H1 (cell line): ENCODE results near the gene RALGAPA1. TPM values are rescaled to one million over a fixed set of nuclear protein-coding genes. Genes with fewer than 3 reads are reported as not detected.

Experiments used
- CTCF ChIA-PET: fragments of 300-600 bp; sonication (Branson Sonifier 250); formaldehyde crosslinking; loops from one replicate; lab custom pipeline; 2021; ENCODE audit not compliant: partially characterized antibody; lab: Charles Lee
- POLR2A ChIA-PET: fragments of 300-600 bp; sonication (Branson Sonifier 250); formaldehyde crosslinking; loops from one replicate; lab custom pipeline; 2021; ENCODE audit warnings: inconsistent platforms; ENCODE audit not compliant: partially characterized antibody; lab: Charles Lee
- DNase-seq, 2 experiments: peaks; one replicate each; pipeline versions ENCODE4 v3.0.0 to v3.0.0-alpha.2; 2010 to 2022; ENCODE audit warnings: low spot score in 2 of 2, low read depth in 1 of 2, mixed read lengths in 1 of 2
- FAIRE-seq: peaks from 2 replicates; lab custom pipeline; 2011; peaks lifted over from hg19 to GRCh38; lab: Jason Lieb, UNC
- H2AFZ ChIP-seq: 2 replicates; pipeline ENCODE4 v1.8.1; 2012; ENCODE audit warnings: low read length, inconsistent platforms
- H2AK5ac ChIP-seq: 2 replicates; pipeline ENCODE4 v1.6.1; 2013; ENCODE audit warnings: low read depth, low read length
- H2BK120ac ChIP-seq: replicated peaks from 2 replicates; pipeline ENCODE3; 2013; ENCODE audit warnings: low read depth, low read length, inconsistent platforms
- H2BK12ac ChIP-seq: 2 replicates; pipeline ENCODE4 v1.6.1; 2013; ENCODE audit warnings: low read depth, low read length
- H2BK15ac ChIP-seq: 2 replicates; pipeline ENCODE4 v1.6.1; 2013; ENCODE audit warnings: low read length
- H2BK20ac ChIP-seq: 2 replicates; pipeline ENCODE4 v1.6.1; 2013; ENCODE audit warnings: low read length
- H2BK5ac ChIP-seq: 2 replicates; pipeline ENCODE4 v1.6.1; 2013; ENCODE audit warnings: low read depth, low read length
- H3K14ac ChIP-seq: 2 replicates; pipeline ENCODE4 v1.6.1; 2013; ENCODE audit warnings: inconsistent platforms; ENCODE audit not compliant: insufficient read length
- H3K18ac ChIP-seq: 2 replicates; pipeline ENCODE4 v1.6.1; 2013; ENCODE audit warnings: low read length; ENCODE audit errors: extremely low read depth
- H3K23ac ChIP-seq: 2 replicates; pipeline ENCODE4 v1.6.1; 2013; ENCODE audit warnings: inconsistent platforms; ENCODE audit not compliant: insufficient read length
- H3K23me2 ChIP-seq: 2 replicates; pipeline ENCODE4 v1.6.1; 2013; ENCODE audit warnings: low read depth, low read length
- H3K27ac ChIP-seq: 2 replicates; pipeline ENCODE4 v1.6.1; 2011; ENCODE audit warnings: low read depth, low read length, inconsistent platforms
- H3K27me3 ChIP-seq, 4 experiments: replicated peaks in 1 of 4; 1 replicate in 1 of 4; 2 replicates in 3 of 4; pipeline versions ENCODE4 v1.6.1 to v1.8.1; 2011 to 2013; ENCODE audit warnings: low read length in 3 of 4, mild to moderate bottlenecking in 3 of 4, inconsistent platforms in 2 of 4, mixed read lengths in 2 of 4, moderate library complexity in 1 of 4; ENCODE audit not compliant: control insufficient read depth in 3 of 4, insufficient read depth in 3 of 4; ENCODE audit errors: extremely low read depth in 1 of 4
- H3K36me3 ChIP-seq, 4 experiments: 2 replicates each; pipeline versions ENCODE4 v1.6.1 to v1.8.1; 2011 to 2013; ENCODE audit warnings: mild to moderate bottlenecking in 4 of 4, low read length in 3 of 4, moderate library complexity in 2 of 4, control low read depth in 1 of 4, inconsistent platforms in 1 of 4; ENCODE audit not compliant: insufficient read depth in 4 of 4, control insufficient read depth in 2 of 4
- H3K4ac ChIP-seq: replicated peaks from 2 replicates; pipeline ENCODE3; 2013; ENCODE audit warnings: low read length, low read depth, mixed read lengths, inconsistent platforms; ENCODE audit not compliant: insufficient read length
- H3K4me1 ChIP-seq, 4 experiments: replicated peaks in 1 of 4; 1 replicate in 1 of 4; 2 replicates in 3 of 4; pipeline versions ENCODE4 v1.6.1 to v1.8.1; 2011 to 2013; ENCODE audit warnings: low read length in 3 of 4, inconsistent platforms in 2 of 4, mixed read lengths in 1 of 4; ENCODE audit not compliant: insufficient read depth in 4 of 4, control insufficient read depth in 3 of 4
- H3K4me2 ChIP-seq, 2 experiments: 2 replicates each; pipeline versions ENCODE4 v1.6.1 to v1.8.1; 2011 to 2013; ENCODE audit warnings: low read depth in 2 of 2, low read length in 2 of 2, control low read depth in 1 of 2, inconsistent platforms in 1 of 2, mild to moderate bottlenecking in 1 of 2; ENCODE audit not compliant: insufficient read depth in 1 of 2
- H3K4me3 ChIP-seq, 4 experiments: fragments of 200-600, 300-600 bp in 1 of 4; sonication (generic), shearing (Covaris generic), sonication (Bioruptor Twin) in 1 of 4; 2 replicates each; pipeline versions ENCODE4 v1.5.1 to v1.8.1; 2011 to 2016; ENCODE audit warnings: low read length in 4 of 4, low read depth in 3 of 4, control low read depth in 2 of 4, inconsistent platforms in 2 of 4, mild to moderate bottlenecking in 2 of 4, mixed read lengths in 1 of 4, moderate library complexity in 1 of 4; ENCODE audit not compliant: insufficient read depth in 2 of 4; ENCODE audit errors: extremely low read depth in 1 of 4
- H3K56ac ChIP-seq: replicated peaks from 2 replicates; pipeline ENCODE3; 2013; ENCODE audit warnings: low read depth, mild to moderate bottlenecking, mixed read lengths, low read length, inconsistent platforms; ENCODE audit not compliant: insufficient read length
- H3K79me1 ChIP-seq: 2 replicates; pipeline ENCODE4 v1.6.1; 2013; ENCODE audit warnings: low read depth, low read length, control low read depth
- H3K79me2 ChIP-seq, 2 experiments: 2 replicates each; pipeline versions ENCODE4 v1.6.1 to v1.8.1; 2012 to 2013; ENCODE audit warnings: low read length in 2 of 2, mild to moderate bottlenecking in 2 of 2, inconsistent platforms in 1 of 2; ENCODE audit not compliant: insufficient read depth in 2 of 2, control insufficient read depth in 1 of 2
- H3K9ac ChIP-seq, 4 experiments: replicated peaks in 1 of 4; 1 replicate in 1 of 4; 2 replicates in 3 of 4; pipeline versions ENCODE4 v1.6.1 to v1.8.1; 2011 to 2013; ENCODE audit warnings: low read depth in 3 of 4, low read length in 3 of 4, control low read depth in 2 of 4, mild to moderate bottlenecking in 2 of 4, moderate library complexity in 2 of 4, inconsistent platforms in 1 of 4; ENCODE audit errors: extremely low read depth in 1 of 4
- H3K9me3 ChIP-seq, 2 experiments: 2 replicates each; pipeline versions ENCODE4 v1.6.1 to v1.8.1; 2012 to 2013; ENCODE audit warnings: mild to moderate bottlenecking in 2 of 2, moderate library complexity in 2 of 2, control low read depth in 1 of 2, inconsistent platforms in 1 of 2, low read depth in 1 of 2, low read length in 1 of 2, mixed read lengths in 1 of 2; ENCODE audit not compliant: insufficient read depth in 2 of 2
- H4K20me1 ChIP-seq, 2 experiments: replicated peaks in 1 of 2; 2 replicates each; pipeline versions ENCODE3 to v1.8.1; 2011 to 2013; ENCODE audit warnings: inconsistent platforms in 2 of 2, low read length in 2 of 2, mild to moderate bottlenecking in 1 of 2; ENCODE audit not compliant: insufficient read depth in 2 of 2, control insufficient read depth in 1 of 2
- H4K5ac ChIP-seq: 2 replicates; pipeline ENCODE4 v1.6.1; 2013; ENCODE audit warnings: low read length, low read depth, mixed read lengths, inconsistent platforms; ENCODE audit not compliant: insufficient read length
- H4K8ac ChIP-seq: 2 replicates; pipeline ENCODE4 v1.8.0; 2013; ENCODE audit warnings: mild to moderate bottlenecking, moderate library complexity, low read length, inconsistent platforms; ENCODE audit not compliant: insufficient read depth; ENCODE audit errors: extremely low read depth
- H4K91ac ChIP-seq: replicated peaks from 2 replicates; pipeline ENCODE3; 2013; ENCODE audit warnings: low read length, mixed read lengths, inconsistent platforms; ENCODE audit not compliant: insufficient read length
- CEBPB ChIP-seq: IDR thresholded peaks from 2 replicates; pipeline ENCODE4 v1.6.1; 2012; ENCODE audit warnings: low read depth, low read length
- SIN3A ChIP-seq, 2 experiments: IDR thresholded peaks in 1 of 2; conservative IDR thresholded peaks in 1 of 2; 2 replicates each; pipeline ENCODE4 v1.6.1; 2011 to 2012; ENCODE audit warnings: low read length in 2 of 2, improper control_type of control experiment in 1 of 2, low read depth in 1 of 2, mild to moderate bottlenecking in 1 of 2
- ZNF274 ChIP-seq: IDR thresholded peaks from 2 replicates; pipeline ENCODE4 v1.7.0; 2012; ENCODE audit warnings: low read length, borderline replicate concordance; ENCODE audit errors: extremely low read depth
- WGBS, 2 experiments: shearing (Covaris generic) in 1 of 2; methylation state at CpG; one replicate each; pipeline versions ENCODE4 v1.1.6 to v1.1.7; 2013 to 2015; ENCODE audit warnings: low lambda C conversion rate in 2 of 2, mixed read lengths in 2 of 2, inconsistent platforms in 1 of 2, low coverage in 1 of 2, missing lambda C conversion rate in 1 of 2; ENCODE audit not compliant: insufficient replicate concordance in 2 of 2, insufficient coverage in 1 of 2, insufficient read length in 1 of 2; ENCODE audit errors: extremely low coverage in 1 of 2, missing lambda C conversion rate in 1 of 2; 5-methylcytosine and 5-hydroxymethylcytosine counted together
- polyA plus RNA-seq, 7 experiments: library from polyadenylated mRNA; depleted of rRNA in 3 of 7; stranded (reverse) in 5 of 7; unstranded in 2 of 7; fragments of >200 nt in 5 of 7; fragments of 200-250 nt in 2 of 7; gene quantifications; 1 replicate in 5 of 7; 2 replicates in 1 of 7; 4 replicates in 1 of 7; pipeline versions ENCODE4 v1.2.1 to v1.2.3, GENCODE V29; 2011 to 2013; ENCODE audit warnings: missing spikeins in 2 of 7, mixed read lengths in 2 of 7
- total RNA-seq: library from RNA; stranded (reverse); fragmentation: NEBNext Ultra II Directional; extraction: Animal tissue kit (Norgen Biotek cat#: 25700); gene quantifications from 2 replicates; pipeline ENCODE4 v1.2.1, GENCODE V29; 2021

RALGAPA1 gene
- total and polyA plus RNA-seq, 2 of the 8 experiments (the other 6 are each of a cell fraction or from before 2014, with no cell fraction given) = 4.2 to 26.7 TPM

GRCh38 chr14:35578135-35578534, 231.0 kb downstream of the RALGAPA1 start:
- no peak overlapping the region for H2BK12ac ChIP-seq
- no peak overlapping the region for H2BK5ac ChIP-seq
- POLR2A ChIA-PET = interaction anchor here (0.6 kb wide), 1 partner anchor 117 kb away, joined by 3 read pairs; no protein-coding TSS in a partner anchor
- no peak overlapping the region for H2BK20ac ChIP-seq
- H2AFZ ChIP-seq = no peak overlapping the region
- CTCF ChIA-PET = interaction anchor here (0.5 kb wide), 1 partner anchor 689 kb away, joined by 4 read pairs; no protein-coding TSS in a partner anchor
- no peak overlapping the region for H3K4me3 ChIP-seq
- H3K9me3 ChIP-seq = no peaks in the 10 kb centered on the region
- H3K4me2 ChIP-seq = no peak overlapping the region
- no peak overlapping the region for H4K91ac ChIP-seq
- no peak for DNase-seq
- H3K79me1 ChIP-seq = no peaks in the 10 kb centered on the region
- H2AK5ac ChIP-seq = no peak overlapping the region
- no peaks in the 10 kb centered on the region for H3K36me3 ChIP-seq
- no peak overlapping the region for H4K8ac ChIP-seq
- no peak overlapping the region for H2BK120ac ChIP-seq
- H3K14ac ChIP-seq = no peak overlapping the region
- H2BK15ac ChIP-seq = no peak overlapping the region
- no peaks in the 10 kb centered on the region for H3K27me3 ChIP-seq
- no peaks in the 10 kb centered on the region for H3K23me2 ChIP-seq
- H3K9ac ChIP-seq = no peak overlapping the region
- no peak overlapping the region for H3K23ac ChIP-seq
- H3K27ac ChIP-seq = no peak overlapping the region
- no peak overlapping the region for H3K56ac ChIP-seq
- H3K4ac ChIP-seq = no peak overlapping the region
- no peak for FAIRE-seq
- TF ChIP-seq CEBPB = peak; percentile 61; the same call in 1 of the 2 replicates
- TF ChIP-seq SIN3A (conservative IDR thresholded peaks at IDR 0.05 in 1 of 2, IDR thresholded peaks at IDR 0.05 in 1 of 2; ENCODE audit: low read depth in 1 of 2, low read length in 2 of 2) = no peak
- no peak for TF ChIP-seq ZNF274
- H3K4me1 ChIP-seq = no peaks in the 10 kb centered on the region
- no peaks in the 10 kb centered on the region for H3K79me2 ChIP-seq
- whole genome bisulfite sequencing, 2 experiments = 96% methylated on average over 2 of the region's 2 CpGs; no CpG with 5 or more reads in 1 of the 2 experiments
- H4K20me1 ChIP-seq = no peaks in the 10 kb centered on the region
- no peak overlapping the region for H3K18ac ChIP-seq
- no peak overlapping the region for H4K5ac ChIP-seq
